Ovary (tissue), 9 donors: ENCODE measurements around the gene OVCH1. TPM values are rescaled to one million over a fixed set of nuclear protein-coding genes. Genes with fewer than 3 reads are reported as not detected.
"Not testable (repeated sequence)": the region's sequence is repeated elsewhere in the genome, so short reads cannot be mapped to it uniquely, and the experiment has no call there.

Experiments used
- DNase-seq, 5 donors: peaks; one replicate each; pipeline ENCODE4 v3.0.0-alpha.2; 2019 to 2020
- H3K27ac ChIP-seq, 2 donors: fragments of 200-600 bp; one replicate each; pipeline versions ENCODE4 v1.5.1 to v1.8.0; 2019 to 2022
- H3K27me3 ChIP-seq: fragments of 200-600 bp; one replicate; pipeline ENCODE4 v1.8.0; 2022
- H3K36me3 ChIP-seq: fragments of 200-600 bp; sonication (generic); one replicate; pipeline ENCODE4 v1.5.1; 2019
- H3K4me1 ChIP-seq: one replicate; pipeline ENCODE4 v1.8.1; 2013; ENCODE audit warnings: mild to moderate bottlenecking, moderate library complexity; ENCODE audit not compliant: insufficient read depth
- H3K4me3 ChIP-seq: fragments of 200-600 bp; sonication (generic); one replicate; pipeline ENCODE4 v1.5.1; 2017
- H3K9me3 ChIP-seq, 2 donors: fragments of 200-600 bp in 1 of 2; sonication (generic) in 1 of 2; one replicate each; pipeline versions ENCODE4 v1.5.1 to v1.8.1; 2013 to 2019; ENCODE audit warnings: mild to moderate bottlenecking in 1 of 2, moderate library complexity in 1 of 2
- EP300 ChIP-seq: sonication (generic); formaldehyde crosslinking; IDR thresholded peaks from one replicate; pipeline ENCODE4 v1.6.1; 2017; ENCODE audit warnings: antibody characterized with exemption
- POLR2A ChIP-seq: fragments of 450-650 bp; IDR thresholded peaks from one replicate; pipeline ENCODE4 v1.6.1; 2017; ENCODE audit warnings: antibody characterized with exemption, mild to moderate bottlenecking, moderate library complexity
- WGBS, 3 donors: extraction: QIAGEN DNeasy Blood & Tissue Kit in 1 of 3; methylation state at CpG; one replicate each; pipeline versions ENCODE4 v1.1.5 to v1.1.7; 2013 to 2017; 5-methylcytosine and 5-hydroxymethylcytosine counted together
- intact Hi-C, 4 donors: fragments of 100-400 bp; cut with DNase I; formaldehyde crosslinking; loops; one replicate each; pipeline versions ENCODE4 v1.11.0 to v1.15.1; 2022 to 2023
- polyA plus RNA-seq, 2 donors: library from polyadenylated mRNA; stranded (reverse); fragments of 200-250 nt in 1 of 2; fragments of 350-450 nt in 1 of 2; fragmentation: Illumina TruSeq in 1 of 2; extraction: RNeasy Lipid Tissue Mini Kit (QIAGEN cat#74804) in 1 of 2; gene quantifications; one replicate each; pipeline ENCODE4 v1.2.3, GENCODE V29; 2013 to 2014
- total RNA-seq, 7 donors: library from RNA; depleted of rRNA in 2 of 7; stranded (reverse); fragments of >200 nt in 2 of 7; fragmentation: NEBNext Ultra II Directional in 3 of 7; extraction: Animal tissue kit (Norgen Biotek cat#: 25700) in 3 of 7; gene quantifications; one replicate each; pipeline versions ENCODE4 v1.1.0 to v1.2.4, GENCODE V29; 2016 to 2023
- TF ChIP-seq, protein P1 (sequence below), 3 donors: fragments of 450-650 bp in 2 of 3; fragments of 200-600 bp in 1 of 3; IDR thresholded peaks; one replicate each; pipeline versions ENCODE4 v1.5.1 to v1.8.0; 2016 to 2022; ENCODE audit warnings: antibody characterized with exemption in 3 of 3, mild to moderate bottlenecking in 1 of 3
- donor health status: DM: no; HTN: no; CAD: no; lungs with moderate emphysema.
- donor health status: DM: no; HTN: no; CAD: no.
- donor health status: Bipolar disorder and iron deficiency.
- donor health status: DM: yes; HTN: yes; CAD: no.
- donor health status: DM: no; HTN: no; CAD: no.
- donor health status: DM: yes; HTN: yes; CAD: no.

OVCH1 gene
- total and polyA plus RNA-seq, 9 donors = 0.10 to 0.48 (median 0.21) TPM; not detected in 4

DNA sequence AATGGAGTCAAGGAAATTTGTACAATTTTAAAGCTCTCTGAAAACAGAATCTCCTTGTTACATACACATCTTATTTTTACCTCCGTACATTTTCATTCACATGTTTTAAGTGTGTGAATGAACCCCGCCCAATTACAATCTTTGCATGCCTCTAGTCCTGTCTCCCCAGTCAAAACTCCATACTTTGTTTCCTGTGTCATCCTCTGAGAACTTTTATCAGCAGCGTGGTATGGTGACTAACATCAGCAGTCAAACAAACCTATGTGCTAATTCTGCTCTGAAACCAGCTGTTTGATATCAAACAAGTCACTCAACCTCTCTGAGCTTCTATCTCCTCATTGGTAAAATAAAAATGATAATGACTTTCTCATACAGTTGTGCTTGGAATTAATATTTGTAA lies 100.7 kb downstream of the OVCH1 start:
- intact Hi-C loops = no loop called here
- H3K27me3 ChIP-seq = no peaks in the 10 kb centered on the region
- no peak overlapping the region for H3K27ac ChIP-seq
- TF ChIP-seq, protein P1, sequence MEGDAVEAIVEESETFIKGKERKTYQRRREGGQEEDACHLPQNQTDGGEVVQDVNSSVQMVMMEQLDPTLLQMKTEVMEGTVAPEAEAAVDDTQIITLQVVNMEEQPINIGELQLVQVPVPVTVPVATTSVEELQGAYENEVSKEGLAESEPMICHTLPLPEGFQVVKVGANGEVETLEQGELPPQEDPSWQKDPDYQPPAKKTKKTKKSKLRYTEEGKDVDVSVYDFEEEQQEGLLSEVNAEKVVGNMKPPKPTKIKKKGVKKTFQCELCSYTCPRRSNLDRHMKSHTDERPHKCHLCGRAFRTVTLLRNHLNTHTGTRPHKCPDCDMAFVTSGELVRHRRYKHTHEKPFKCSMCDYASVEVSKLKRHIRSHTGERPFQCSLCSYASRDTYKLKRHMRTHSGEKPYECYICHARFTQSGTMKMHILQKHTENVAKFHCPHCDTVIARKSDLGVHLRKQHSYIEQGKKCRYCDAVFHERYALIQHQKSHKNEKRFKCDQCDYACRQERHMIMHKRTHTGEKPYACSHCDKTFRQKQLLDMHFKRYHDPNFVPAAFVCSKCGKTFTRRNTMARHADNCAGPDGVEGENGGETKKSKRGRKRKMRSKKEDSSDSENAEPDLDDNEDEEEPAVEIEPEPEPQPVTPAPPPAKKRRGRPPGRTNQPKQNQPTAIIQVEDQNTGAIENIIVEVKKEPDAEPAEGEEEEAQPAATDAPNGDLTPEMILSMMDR (IDR thresholded peaks at IDR 0.05) = no peak
- TF ChIP-seq POLR2A (no peak), EP300 (no peak)
- no peak for DNase-seq
- no peak overlapping the region for H3K4me3 ChIP-seq
- H3K9me3 ChIP-seq = no peaks in the 10 kb centered on the region
- 66 to 74% (median 72%) methylated on average over 3 of the region's 3 CpGs for WGBS, 3 donors
- no peaks in the 10 kb centered on the region for H3K4me1 ChIP-seq
- no peaks in the 10 kb centered on the region for H3K36me3 ChIP-seq

DNA sequence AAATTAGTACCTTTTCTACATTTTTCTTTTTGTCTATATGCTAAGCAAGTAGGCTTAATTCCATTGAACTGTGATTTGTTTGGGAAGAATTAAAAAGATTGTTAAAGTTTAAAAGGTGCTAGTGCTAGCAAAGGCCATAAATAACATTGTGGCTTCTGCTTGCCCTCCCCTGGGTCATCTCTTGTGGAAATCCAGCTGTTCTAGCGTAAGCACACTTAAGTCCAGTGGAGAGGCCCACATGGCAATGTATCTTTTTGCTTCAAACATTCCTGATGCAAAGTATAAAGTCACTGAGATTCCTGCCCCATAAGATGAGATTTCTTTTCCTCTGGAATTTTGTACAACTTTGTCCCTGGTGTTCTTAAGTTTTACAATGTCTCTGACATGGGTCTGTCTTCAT lies 102.1 kb downstream of the OVCH1 start:
- H3K27ac ChIP-seq = no peak overlapping the region
- H3K27me3 ChIP-seq = no peaks in the 10 kb centered on the region
- TF ChIP-seq, protein P1 (IDR thresholded peaks at IDR 0.05) = no peak
- TF ChIP-seq POLR2A (no peak), EP300 (no peak)
- WGBS, 3 donors = 57 to 77% (median 62%) methylated on average over 1 of the region's 1 CpG
- no peak for DNase-seq
- H3K36me3 ChIP-seq = no peaks in the 10 kb centered on the region
- H3K4me3 ChIP-seq = no peak overlapping the region
- intact Hi-C loops = no loop called here
- no peaks in the 10 kb centered on the region for H3K9me3 ChIP-seq
- H3K4me1 ChIP-seq = no peaks in the 10 kb centered on the region

DNA sequence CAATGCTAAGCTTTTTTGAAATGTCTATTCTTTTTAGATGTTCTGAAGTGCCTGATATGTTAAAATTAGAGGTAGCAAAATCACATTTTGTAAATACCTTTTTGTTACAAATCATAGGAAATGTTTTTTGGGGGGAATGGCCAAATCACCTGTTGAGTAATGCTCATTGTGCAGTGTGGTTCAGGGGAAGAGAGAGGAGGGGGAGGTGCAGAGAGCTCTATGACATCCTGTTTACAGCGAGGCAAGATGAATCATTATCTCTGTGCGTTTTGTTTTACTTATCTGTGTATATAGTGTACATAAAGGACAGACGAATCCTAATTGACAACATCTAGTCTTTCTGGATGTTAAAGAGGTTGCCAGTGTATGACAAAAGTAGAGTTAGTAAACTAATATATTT lies 107.1 kb downstream of the OVCH1 start:
- H3K4me3 ChIP-seq, H3K9me3 ChIP-seq, H3K4me1 ChIP-seq, H3K36me3 ChIP-seq, H3K27ac ChIP-seq, H3K27me3 ChIP-seq, intact Hi-C loops, DNase-seq: not testable (repeated sequence)
- WGBS, 3 donors = 23 to 37% (median 26%) methylated on average over 3 of the region's 3 CpGs

DNA sequence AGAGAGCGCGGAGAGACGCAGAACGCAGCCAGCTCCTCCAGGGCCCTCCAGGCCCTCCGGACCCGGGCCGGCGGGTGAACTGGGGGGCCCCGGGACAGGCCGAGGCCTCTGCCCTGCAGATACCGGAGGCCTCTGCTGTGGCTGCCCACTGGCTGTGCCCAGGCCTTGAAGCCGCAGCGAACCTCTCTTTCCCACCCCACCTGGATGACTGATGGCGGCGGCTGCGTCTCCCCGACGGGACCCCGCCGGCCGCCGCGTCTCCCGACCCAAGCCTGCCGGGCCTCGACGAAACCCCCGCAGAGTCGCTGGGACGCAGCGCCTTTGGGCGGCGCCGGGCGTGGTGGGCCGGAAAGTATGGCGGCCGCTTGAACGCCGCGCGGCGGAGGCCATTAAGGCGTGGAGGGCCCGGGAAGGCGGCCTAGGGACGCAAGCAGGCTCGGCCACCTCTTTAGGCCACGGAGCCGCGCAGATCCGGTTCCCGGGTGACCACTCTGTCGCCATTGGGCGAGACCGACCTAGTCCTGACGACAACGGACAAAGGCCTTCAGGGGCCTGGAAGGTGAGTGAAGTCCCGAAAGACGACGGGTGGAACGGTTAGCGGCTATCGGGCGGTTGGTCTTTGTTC lies 108.1 kb downstream of the OVCH1 start:
- WGBS, 3 donors = 93 to 97% (median 94%) methylated on average over 63 to 65 of the region's 65 CpGs
- DNase-seq = no peak
- no peaks in the 10 kb centered on the region for H3K4me1 ChIP-seq
- intact Hi-C loops = no loop called here
- no peaks in the 10 kb centered on the region for H3K27me3 ChIP-seq
- H3K36me3 ChIP-seq = no peaks in the 10 kb centered on the region
- no peak for TF ChIP-seq POLR2A
- TF ChIP-seq, protein P1 (IDR thresholded peaks at IDR 0.05) = no peak
- TF ChIP-seq EP300 = no peak
- no peak overlapping the region for H3K27ac ChIP-seq
- H3K9me3 ChIP-seq = no peaks in the 10 kb centered on the region
- H3K4me3 ChIP-seq = no peak overlapping the region

DNA sequence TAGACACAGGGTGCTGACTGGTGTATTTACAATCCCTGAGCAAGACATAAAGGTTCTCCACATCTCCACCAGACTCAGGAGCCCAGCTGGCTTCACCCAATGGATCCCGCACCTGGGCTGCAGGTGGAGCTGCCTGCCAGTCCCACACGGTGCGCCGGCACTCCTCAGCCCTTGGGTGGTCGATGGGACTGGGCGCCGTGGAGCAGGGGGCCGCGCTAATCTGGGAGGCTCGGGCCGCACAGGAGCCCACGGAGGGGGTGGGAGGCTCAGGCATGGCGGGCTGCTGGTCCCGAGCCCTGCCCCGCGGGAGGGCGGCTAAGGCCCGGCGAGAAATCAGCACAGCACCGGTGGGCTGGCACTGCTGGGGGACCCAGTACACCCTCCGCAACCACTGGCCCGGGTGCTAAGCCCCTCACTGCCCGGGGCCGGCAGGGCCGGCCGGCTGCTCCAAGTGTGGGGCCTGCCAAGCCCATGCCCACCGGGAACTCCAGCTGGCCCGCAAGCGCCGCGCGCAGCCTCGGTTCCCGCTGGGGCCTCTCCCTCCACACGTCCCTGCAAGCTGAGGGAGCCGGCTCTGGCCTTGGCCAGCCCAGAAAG lies 111.3 kb downstream of the OVCH1 start:
- 88 to 94% (median 93%) methylated on average over 21 to 36 of the region's 36 CpGs for WGBS, 3 donors
- H3K9me3 ChIP-seq, H3K27ac ChIP-seq, H3K4me3 ChIP-seq, H3K36me3 ChIP-seq, DNase-seq, H3K4me1 ChIP-seq, H3K27me3 ChIP-seq, intact Hi-C loops: not testable (repeated sequence)

DNA sequence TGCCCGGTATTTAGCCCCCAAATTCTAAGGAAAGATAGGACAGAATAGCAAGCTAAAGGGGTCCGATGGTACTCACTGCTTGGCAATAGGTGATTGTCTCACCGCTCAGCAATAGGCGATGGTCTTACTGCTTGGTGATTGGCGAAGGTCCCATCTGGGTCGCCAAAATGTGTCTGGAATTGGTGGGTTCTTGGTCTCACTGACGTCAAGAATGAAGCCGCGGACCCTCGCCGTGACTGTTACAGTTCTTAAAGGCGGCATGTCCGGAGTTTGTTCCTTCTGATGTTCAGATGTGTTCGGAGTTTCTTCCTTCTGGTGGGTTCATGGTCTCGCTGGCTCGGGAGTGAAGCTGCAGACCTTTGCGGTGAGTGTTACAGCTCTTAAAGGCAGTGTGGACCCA lies 112.3 kb downstream of the OVCH1 start:
- H3K9me3 ChIP-seq, intact Hi-C loops, H3K27me3 ChIP-seq, H3K36me3 ChIP-seq, H3K4me1 ChIP-seq, H3K4me3 ChIP-seq, H3K27ac ChIP-seq: not testable (repeated sequence)
- peak in 1 of 5 donors; percentile 16 for DNase-seq
- 89 to 93% (median 91%) methylated on average over 17 of the region's 17 CpGs for WGBS, 3 donors
